Endodermal cell (in vitro differentiated cells): ENCODE measurements around the gene CXCR1. TPM values are rescaled to one million over a fixed set of nuclear protein-coding genes. Genes with fewer than 3 reads are reported as not detected.

Experiments used
- DNase-seq: peaks from one replicate; pipeline ENCODE4 v3.0.0-alpha.2; 2017
- H3K27ac ChIP-seq: 2 replicates; pipeline ENCODE4 v1.5.1; 2013; ENCODE audit warnings: mild to moderate bottlenecking, low read depth, low read length, moderate library complexity
- H3K27me3 ChIP-seq: 2 replicates; pipeline ENCODE4 v1.6.1; 2013; ENCODE audit warnings: mild to moderate bottlenecking, low read length, moderate library complexity; ENCODE audit not compliant: insufficient read depth, control insufficient read depth, poor library complexity, severe bottlenecking
- H3K36me3 ChIP-seq: 2 replicates; pipeline ENCODE4 v1.7.0; 2013; ENCODE audit warnings: mild to moderate bottlenecking, low read length, moderate library complexity; ENCODE audit not compliant: control insufficient read depth, insufficient read depth
- H3K4me1 ChIP-seq: one replicate; pipeline ENCODE4 v1.7.0; 2013; ENCODE audit warnings: low read length; ENCODE audit not compliant: control insufficient read depth, insufficient read depth
- H3K4me3 ChIP-seq: 2 replicates; pipeline ENCODE4 v1.5.1; 2013; ENCODE audit warnings: mild to moderate bottlenecking, low read length, moderate library complexity
- H3K9ac ChIP-seq: 2 replicates; pipeline ENCODE4 v1.6.1; 2013; ENCODE audit warnings: mild to moderate bottlenecking, low read length, moderate library complexity; ENCODE audit not compliant: poor library complexity, severe bottlenecking; ENCODE audit errors: extremely low read depth
- H3K9me3 ChIP-seq: 2 replicates; pipeline ENCODE4 v1.6.1; 2013; ENCODE audit warnings: mild to moderate bottlenecking, low read length, moderate library complexity; ENCODE audit not compliant: control insufficient read depth
- H3K27ac Mint-ChIP-seq: 2 replicates; pipeline ENCODE4 v1.8.0; 2020; ENCODE audit warnings: mixed read lengths
- H3K27me3 Mint-ChIP-seq: 2 replicates; pipeline ENCODE4 v1.8.0; 2021; ENCODE audit warnings: mild to moderate bottlenecking, mixed read lengths; ENCODE audit not compliant: insufficient read depth
- H3K36me3 Mint-ChIP-seq: 2 replicates; pipeline ENCODE4 v1.8.0; 2020; ENCODE audit warnings: low read depth, mixed read lengths
- H3K4me1 Mint-ChIP-seq: 2 replicates; pipeline ENCODE4 v1.8.0; 2020; ENCODE audit warnings: mixed read lengths
- H3K4me3 Mint-ChIP-seq: 2 replicates; pipeline ENCODE4 v1.8.0; 2020; ENCODE audit warnings: mild to moderate bottlenecking, moderate library complexity, mixed read lengths
- H3K9me3 Mint-ChIP-seq: 2 replicates; pipeline ENCODE4 v1.8.0; 2020; ENCODE audit warnings: mild to moderate bottlenecking, mixed read lengths
- CTCF ChIP-seq: fragments of 200-600 bp; sonication (generic); conservative IDR thresholded peaks from 2 replicates; pipeline ENCODE4 v1.5.0; 2021; ENCODE audit warnings: antibody characterized with exemption, mild to moderate bottlenecking
- WGBS, 2 experiments: methylation state at CpG; one replicate each; pipeline versions ENCODE4 v1.1.5 to v1.1.7; 2013; ENCODE audit warnings: missing lambda C conversion rate in 2 of 2, mixed read lengths in 1 of 2; ENCODE audit not compliant: insufficient coverage in 1 of 2, insufficient read length in 1 of 2; 5-methylcytosine and 5-hydroxymethylcytosine counted together
- long read RNA-seq, 4 experiments: library from polyadenylated mRNA in 2 of 4; library from RNA in 1 of 4; library from capped mRNA in 1 of 4; stranded (forward) in 3 of 4; unstranded in 1 of 4; transcript quantifications; one replicate each; pipeline ENCODE4 v2.0.0, GENCODE V29; 2020 to 2021; ENCODE audit warnings: inconsistent platforms in 1 of 4
- polyA plus RNA-seq, 2 experiments: library from polyadenylated mRNA; stranded (reverse); fragments of 50-300 nt; gene quantifications; one replicate each; pipeline ENCODE4 v1.2.3, GENCODE V29; 2013
- total RNA-seq, 2 donors: library from RNA; stranded (reverse); fragmentation: NEBNext Ultra II Directional in 1 of 2; extraction: Animal tissue kit (Norgen Biotek cat#: 25700) in 1 of 2; gene quantifications; 2 replicates in 1 of 2; 3 replicates in 1 of 2; pipeline ENCODE4 v1.2.1, GENCODE V29; 2021

CXCR1 gene
- total RNA-seq = not detected
- polyA plus RNA-seq (2013, experiment 1 of 2) = not detected
- not detected for polyA plus RNA-seq (2013, experiment 2 of 2)
- long read RNA-seq, experiment 1 = 0 reads
- long read RNA-seq, experiment 2 = 0 reads
- long read RNA-seq, experiment 3 = 0 reads
- long read RNA-seq, experiment 4 = 0 reads

GRCh38 chr2:218166791-218167190, at the start of gene CXCR1:
Gene CXCR1, minus strand, starts transcription at chr2:218166962. Its CDS starts 1,751 bp downstream, at chr2:218165211.
- Mint-ChIP-seq H3K36me3 (no peaks in the 10 kb centered on the region), H3K9me3 (no peaks in the 10 kb centered on the region), H3K4me3 (no peak within 1 kb of the TSS), H3K27ac (no peak within 1 kb of the TSS), H3K27me3 (peaks cover 41% of the 10 kb centered on the region), H3K4me1 (no peaks in the 10 kb centered on the region)
- Histone ChIP-seq H3K36me3 (no peaks in the 10 kb centered on the region), H3K27ac (no peak within 1 kb of the TSS), H3K9ac (no peak within 1 kb of the TSS), H3K27me3 (peaks cover 20% of the 10 kb centered on the region), H3K9me3 (no peaks in the 10 kb centered on the region), H3K4me1 (no peaks in the 10 kb centered on the region), H3K4me3 (no peak within 1 kb of the TSS)
- no peak for TF ChIP-seq CTCF
- 87 to 92% methylated on average over 2 to 3 of the region's 3 CpGs for WGBS, 2 experiments
- DNase-seq = no peak

GRCh38 chr2:218216336-218216673, 49.5 kb upstream of the CXCR1 start:
- H3K27me3 Mint-ChIP-seq = no peaks in the 10 kb centered on the region
- peaks cover 26% of the 10 kb centered on the region for H3K4me1 Mint-ChIP-seq
- H3K36me3 Mint-ChIP-seq = peaks cover 9% of the 10 kb centered on the region
- peaks cover 4% of the 10 kb centered on the region for H3K4me1 ChIP-seq
- H3K4me3 Mint-ChIP-seq = peak overlapping the region; percentile 83
- no peak overlapping the region for H3K27ac ChIP-seq
- no peak for TF ChIP-seq CTCF
- H3K4me3 ChIP-seq = peak overlapping the region; percentile 81
- no peaks in the 10 kb centered on the region for H3K9me3 Mint-ChIP-seq
- 77 to 98% methylated on average over 7 to 8 of the region's 9 CpGs for WGBS, 2 experiments
- peak overlapping the region; percentile 93 for H3K27ac Mint-ChIP-seq
- H3K9me3 ChIP-seq = no peaks in the 10 kb centered on the region
- DNase-seq = no peak
- H3K36me3 ChIP-seq = peaks cover 25% of the 10 kb centered on the region
- H3K9ac ChIP-seq = peak overlapping the region; percentile 4
- H3K27me3 ChIP-seq = no peaks in the 10 kb centered on the region

- 78 to 100% methylated on average over 1 of the region's 1 CpG for WGBS, 2 experiments
- Histone ChIP-seq H3K9ac (no peak overlapping the region), H3K27ac (no peak overlapping the region), H3K4me1 (no peaks in the 10 kb centered on the region), H3K9me3 (peaks cover 4% of the 10 kb centered on the region), H3K27me3 (no peaks in the 10 kb centered on the region), H3K36me3 (peaks cover 7% of the 10 kb centered on the region), H3K4me3 (no peak overlapping the region)
- peaks cover 11% of the 10 kb centered on the region for H3K4me1 Mint-ChIP-seq
- TF ChIP-seq CTCF = no peak
- no peak overlapping the region for H3K4me3 Mint-ChIP-seq
- no peak overlapping the region for H3K27ac Mint-ChIP-seq
- DNase-seq = no peak
- peaks cover 8% of the 10 kb centered on the region for H3K27me3 Mint-ChIP-seq
- no peaks in the 10 kb centered on the region for H3K9me3 Mint-ChIP-seq
- H3K36me3 Mint-ChIP-seq = no peaks in the 10 kb centered on the region
These were observed 47.4 kb upstream of the CXCR1 start for GRCh38 chr2:218214116-218214515.
